Dermis microvascular lymphatic vessel endothelial cell (primary cell): ENCODE measurements around the gene DUSP5. TPM values are rescaled to one million over a fixed set of nuclear protein-coding genes. Genes with fewer than 3 reads are reported as not detected.

ENCODE experiments used
- DNase-seq, 2 donors: peaks; one replicate each; pipeline versions ENCODE4 v3.0.0 to v3.0.0-alpha.2; 2010; ENCODE audit warnings: low read depth in 2 of 2
- total RNA-seq: library from RNA; depleted of rRNA; stranded (reverse); fragments of >200 nt; gene quantifications from 2 replicates; pipeline ENCODE4 v1.2.1, GENCODE V29; 2014

DUSP5 gene
- total RNA-seq, 1 donor from 2014 or later: 34.1 TPM

DNA sequence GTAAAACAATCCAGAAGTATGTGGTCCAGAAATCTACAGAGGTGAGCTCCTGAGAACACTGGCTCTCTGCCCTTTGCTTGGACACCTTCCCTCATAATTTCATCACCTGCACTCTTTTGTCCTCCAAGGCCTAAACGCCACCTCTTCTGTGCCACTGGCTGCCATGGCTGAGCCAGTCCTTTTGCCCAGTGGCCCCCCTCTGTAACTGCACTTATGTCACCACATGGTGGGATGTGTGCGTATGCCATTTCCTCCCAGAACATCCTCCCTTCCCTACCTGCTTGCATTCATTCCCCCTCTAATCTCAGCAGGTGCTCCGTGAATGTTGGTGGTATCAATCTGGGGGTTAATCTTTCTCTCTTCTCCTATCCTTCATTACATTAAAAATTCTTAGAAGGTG lies 17.3 kb upstream of the DUSP5 start:
- DNase-seq: no peak

DNA sequence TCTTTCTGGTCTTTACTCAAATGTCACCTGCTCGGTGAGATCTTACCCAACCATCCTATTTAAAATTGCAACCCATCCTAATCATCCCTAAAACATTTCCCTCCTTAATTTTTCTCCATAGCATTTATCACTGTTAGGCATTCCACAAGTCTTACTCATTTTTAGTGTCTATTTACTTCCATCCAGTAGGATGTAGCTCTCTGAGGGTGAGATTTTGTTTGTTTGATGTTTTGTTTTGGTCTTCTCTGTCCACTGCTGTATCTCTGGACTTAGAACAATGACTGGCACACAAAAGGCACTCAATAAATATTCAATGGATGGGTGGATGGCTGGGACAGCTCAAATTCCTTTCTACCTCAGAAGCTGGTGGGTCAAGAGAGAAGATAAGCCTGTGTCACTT lies 15.8 kb upstream of the DUSP5 start:
- no peak for DNase-seq

DNA sequence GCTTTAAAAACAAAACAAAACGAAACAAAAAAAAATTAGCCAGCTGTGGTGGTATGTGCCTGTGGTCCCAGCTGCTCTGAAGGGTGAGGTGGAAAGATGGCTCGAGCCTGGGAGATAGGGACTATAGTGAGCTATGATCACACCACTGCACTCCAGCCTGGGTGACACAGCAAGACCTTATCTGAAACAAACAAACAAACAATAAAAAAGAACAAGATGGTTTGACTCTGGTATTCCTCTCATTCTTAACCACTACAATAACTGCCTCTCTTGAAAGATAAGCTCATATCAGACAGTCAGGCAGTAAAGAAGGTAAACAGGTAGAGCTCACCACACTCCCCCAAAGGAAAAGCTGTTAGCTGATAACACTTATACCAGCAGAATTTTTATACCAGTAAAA lies 14.1 kb upstream of the DUSP5 start:
- no peak for DNase-seq

DNA sequence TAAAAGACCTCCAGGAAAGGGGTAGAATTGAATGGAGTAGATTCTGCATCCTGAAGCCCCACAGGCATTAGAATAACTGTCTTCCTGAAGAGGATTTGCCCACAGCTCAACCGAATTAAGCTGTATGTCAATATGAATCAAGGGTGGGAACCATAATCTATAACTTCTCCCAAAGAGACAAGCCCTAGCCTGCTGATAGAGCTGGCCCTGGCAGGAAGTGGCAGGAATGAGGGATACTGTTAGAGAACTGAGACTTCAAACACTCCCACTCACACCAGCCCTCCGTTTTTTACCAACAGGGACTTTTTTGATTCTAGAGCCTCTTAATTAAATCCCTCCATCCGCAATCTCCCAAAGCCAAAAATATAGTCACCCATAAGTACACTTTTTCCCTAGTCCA lies 12.2 kb upstream of the DUSP5 start:
- no peak for DNase-seq

DNA sequence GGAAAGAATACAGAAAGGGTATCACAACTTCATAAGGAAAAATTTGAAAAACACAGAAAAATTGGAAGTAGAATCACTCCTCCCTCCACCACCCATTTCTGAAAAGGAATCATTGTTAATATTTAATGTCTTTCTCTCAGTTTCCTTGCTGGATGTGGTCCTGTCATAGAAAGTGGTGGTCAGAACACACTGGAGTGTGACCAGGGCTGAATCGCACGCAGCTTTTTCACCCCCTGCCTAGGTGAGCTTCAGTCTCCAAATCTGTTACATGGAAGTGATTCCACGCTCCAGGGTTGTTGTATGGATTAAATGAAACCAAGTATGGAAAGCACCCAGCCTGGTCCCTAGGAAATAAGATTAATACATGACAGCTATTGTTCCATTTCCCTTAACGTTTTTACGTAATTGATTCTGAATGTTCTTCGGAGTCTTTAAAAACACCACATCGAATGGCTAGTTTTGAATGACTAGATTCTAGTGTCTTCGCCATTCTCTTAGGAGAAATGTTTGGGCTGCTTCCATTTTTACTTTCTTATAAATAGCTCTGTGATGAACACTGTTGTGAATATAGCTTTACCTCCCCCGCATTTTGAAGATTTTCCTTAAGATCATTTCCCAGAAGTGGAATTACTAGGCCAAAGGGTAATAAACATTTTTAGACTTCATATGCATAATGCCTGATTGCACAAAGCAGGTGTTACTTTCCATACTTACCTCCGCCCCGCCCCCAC lies 10.9 kb upstream of the DUSP5 start:
- DNase-seq: no peak

DNA sequence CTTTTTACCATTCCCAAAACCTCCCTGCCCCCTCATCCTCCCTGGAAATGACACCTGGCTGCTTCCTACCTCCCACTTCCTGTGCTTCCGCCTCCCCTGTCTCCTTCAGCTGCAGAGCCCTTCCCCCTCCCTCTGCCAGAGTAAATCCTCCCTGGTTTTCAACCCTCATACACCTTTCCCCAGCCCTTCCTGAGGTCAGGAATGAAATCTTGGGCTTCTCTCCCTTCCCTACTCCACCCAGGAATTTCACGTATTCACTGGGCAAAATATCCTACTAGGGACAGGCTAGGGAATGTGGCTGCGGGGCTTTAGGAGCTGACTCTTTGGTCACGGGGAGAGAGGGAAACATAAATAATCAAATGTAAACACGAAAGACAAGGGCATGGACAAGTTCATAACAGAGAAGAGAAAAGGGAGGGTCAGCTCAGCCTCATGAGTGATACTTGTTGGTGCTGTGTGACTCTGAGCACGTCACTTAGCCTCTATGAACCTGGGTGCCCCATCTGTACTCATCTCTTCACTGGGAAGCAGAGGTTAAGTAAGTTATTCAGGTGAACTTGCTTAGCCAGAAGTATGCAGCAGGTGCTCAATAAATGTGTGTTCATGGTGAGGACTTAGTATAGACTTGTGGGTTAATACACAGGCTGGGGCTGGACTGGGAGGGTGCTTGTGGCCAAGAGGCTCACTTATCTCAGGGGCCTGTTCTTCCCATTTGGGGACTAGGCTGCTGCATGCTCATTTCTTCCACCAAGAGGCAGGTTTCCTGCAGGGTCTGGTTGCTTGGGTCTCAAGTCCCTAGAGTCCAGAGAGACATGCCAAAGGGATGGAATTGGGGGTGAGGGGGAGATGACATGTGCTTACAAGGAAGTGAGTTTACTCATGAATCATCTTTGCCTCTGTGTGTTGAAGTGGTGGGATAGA lies 10.0 kb upstream of the DUSP5 start:
- DNase-seq: peak in 1 of 2 donors; percentile 55

DNA sequence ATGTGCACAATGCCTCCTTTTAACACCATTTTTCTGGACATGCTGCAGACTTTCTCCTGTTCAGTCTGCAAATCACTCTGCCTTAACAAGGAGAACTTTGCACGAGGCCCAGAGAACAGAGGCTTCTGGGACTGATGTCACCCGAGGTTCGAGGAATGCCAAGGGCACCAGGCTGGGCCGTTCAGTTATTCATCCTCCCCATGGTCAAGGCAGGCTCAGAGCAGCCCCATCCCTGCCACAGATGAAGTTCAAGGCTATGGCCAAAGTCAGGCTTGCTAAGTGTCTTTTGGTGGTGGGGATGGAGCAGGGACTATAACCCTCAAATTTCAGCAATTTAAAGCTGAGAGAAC lies 9.4 kb upstream of the DUSP5 start:
- no peak for DNase-seq

DNA sequence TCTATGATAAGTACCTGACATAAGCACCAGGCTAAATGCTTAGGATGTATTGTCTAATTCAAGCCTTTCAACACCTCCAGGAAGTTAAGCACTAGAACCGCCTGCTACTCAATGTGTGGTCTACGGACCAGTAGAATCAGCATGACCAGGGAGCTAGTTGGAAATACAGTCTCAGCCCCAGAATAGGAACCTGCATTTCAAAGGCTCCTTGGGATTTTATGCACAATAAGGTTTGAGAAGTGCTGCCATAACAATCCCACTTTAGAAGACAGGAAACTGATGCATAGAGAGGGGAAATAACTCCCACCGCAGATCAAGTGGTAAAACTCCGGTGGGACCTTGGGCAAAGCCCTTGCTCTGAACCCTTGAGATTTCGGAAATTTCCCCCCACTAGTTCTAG lies 8.8 kb upstream of the DUSP5 start:
- DNase-seq: no peak

DNA sequence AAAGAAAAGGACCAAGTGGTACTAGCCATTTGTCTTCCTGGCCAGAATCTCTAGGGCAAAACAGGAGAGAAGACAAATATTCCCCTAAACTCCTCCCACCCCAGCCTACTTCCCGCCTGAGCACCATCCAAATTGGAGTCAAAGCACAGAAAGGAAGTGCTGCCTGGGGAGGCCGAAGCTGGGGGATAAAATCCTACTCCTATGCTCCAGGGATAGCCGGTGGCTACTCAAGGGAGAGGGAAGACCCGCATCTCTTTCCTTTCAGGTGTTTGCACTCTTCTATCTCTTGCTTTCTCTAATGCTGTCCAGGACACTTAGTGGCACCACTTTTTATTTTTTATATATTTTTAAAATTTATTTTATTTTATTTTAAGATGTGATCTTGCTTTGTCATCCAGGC lies 7.1 kb upstream of the DUSP5 start:
- DNase-seq: no peak

DNA sequence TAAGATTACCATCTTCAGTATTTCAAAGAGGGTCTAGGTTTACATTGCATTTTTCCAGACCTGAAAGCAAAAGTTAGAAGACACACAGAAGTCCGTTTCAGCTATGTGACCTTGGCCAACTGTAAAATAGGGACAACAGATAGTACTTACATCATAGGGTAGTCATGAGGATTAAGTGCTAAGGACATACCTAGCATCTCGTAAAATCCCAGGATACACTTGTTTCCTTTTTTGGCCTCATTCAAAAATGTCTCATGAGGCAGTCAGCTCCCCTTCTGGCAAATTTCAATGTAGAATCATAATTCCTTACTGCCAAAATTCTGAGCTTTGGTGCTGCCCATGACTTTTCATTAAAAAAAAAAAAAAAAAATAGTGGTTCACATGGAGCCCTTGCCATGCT lies 6.4 kb upstream of the DUSP5 start:
- DNase-seq: no peak

DNA sequence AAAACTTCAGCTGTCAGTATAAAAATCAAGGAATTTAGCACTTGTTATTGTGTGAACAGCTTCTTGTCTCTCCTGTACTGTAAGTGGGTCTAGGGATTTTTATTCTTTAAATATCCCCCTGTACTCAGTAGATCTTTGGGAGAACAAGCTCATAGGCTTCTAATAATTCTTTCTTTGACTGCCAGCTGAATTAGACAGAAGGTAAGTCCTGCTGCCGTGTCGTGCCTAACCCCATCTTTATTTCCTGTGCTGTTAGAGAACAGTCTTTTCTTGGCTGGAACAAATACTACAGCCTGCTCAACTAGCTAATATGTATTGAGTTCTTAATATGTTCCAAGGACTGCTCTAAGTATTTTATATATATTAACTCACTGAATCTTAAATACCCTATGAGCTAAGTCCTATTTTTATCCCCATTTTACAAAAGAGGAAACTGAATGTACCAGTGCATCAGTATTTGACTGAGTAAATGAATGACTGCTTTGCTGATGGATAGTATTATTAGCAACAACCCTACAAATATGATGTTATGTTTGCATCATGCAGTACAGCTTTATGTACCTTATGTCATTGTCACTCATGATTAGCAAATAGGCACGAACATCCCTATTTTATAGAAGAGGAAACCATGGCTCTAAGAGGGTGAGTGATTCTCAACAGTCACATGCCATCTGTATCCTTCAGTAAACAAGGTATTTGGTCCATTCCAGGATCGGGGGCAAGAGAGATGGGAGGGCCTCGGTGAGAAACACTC lies 5.5 kb upstream of the DUSP5 start:
- no peak for DNase-seq

DNA sequence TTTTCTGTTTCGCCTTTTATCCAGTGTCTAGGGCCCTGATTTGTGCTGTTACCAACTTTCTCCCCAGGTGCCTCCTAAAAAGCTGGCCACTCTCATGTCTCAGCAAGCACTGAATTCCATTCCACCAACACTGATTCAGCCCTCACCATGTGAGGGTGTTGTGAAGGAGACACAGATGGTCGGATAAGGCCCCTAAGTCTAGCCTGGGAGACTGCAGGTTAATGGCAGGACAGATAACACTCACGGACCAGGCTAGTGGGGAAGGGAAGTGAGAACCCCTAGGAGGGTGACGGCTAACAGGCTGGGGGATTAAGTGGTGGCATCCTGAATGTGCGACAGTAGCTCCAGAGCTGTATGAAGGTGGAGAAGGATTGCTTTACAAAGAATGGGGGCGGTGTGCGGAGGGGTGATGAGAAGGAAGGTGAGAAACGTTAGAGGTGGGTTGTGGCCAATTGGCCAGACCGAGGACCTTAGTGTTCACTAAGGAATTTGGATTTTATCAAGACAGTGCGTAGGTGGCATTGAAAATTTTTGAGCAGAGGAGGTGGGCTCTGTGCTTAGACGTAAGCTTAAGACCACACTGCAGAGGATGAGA lies 3.8 kb upstream of the DUSP5 start:
- DNase-seq: no peak

DNA sequence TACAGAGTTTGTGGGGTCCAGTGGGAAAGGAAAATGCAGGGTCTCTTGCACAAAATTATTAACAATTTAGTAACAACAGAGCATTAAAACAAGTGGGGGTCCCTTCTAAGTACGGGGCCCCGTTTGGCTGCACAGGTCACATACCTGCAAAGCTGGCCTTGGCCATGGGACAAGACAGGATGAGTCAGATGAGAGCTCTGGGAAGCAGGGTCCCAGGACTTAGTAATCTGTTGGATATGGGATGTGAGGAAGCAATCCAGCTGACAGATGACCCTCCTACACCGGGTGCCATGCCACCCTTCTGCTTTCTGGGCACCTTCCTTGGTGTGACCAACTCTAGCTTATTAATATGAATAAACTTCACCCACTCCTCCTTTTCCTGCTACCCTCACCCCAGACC lies 3.2 kb upstream of the DUSP5 start:
- no peak for DNase-seq

DNA sequence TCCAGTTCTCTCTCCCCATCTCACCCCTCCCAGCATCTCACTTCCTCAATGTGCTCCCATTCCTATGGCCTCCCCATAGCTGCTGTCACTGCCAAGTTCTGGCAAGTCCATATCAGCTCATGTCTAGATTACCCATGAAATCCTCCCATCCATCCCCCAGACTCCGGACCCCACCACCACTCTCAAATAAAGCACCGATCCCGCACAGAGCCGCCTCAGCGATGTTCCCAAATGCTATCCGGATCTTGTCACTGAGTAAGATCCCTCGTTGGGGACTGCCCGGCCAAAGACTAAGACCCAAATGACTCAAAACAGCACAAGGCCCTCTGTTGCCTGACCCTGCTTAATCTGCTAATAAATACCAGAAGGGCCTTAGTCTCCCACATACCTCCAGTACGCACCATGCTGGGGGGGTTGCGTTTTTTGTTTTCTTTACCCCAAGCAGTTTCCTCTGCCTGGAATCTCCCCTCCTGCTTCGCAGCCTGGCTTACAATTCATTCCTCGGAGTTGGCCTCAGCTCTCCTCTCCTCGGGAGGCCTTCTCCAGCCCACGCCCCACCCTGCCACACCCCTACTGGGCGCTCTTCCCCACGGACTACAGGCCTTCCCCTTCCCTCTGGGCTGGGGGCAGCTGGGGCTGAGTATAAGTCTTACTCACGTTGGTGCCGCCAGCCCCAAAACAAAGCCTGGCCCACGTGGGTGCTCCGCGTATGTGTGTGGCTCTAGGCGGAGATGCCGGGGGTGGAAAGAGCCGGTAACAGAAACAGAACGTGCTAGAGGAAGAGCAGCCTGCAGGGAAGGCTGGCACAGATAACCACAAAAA lies 1.8 kb upstream of the DUSP5 start:
- peak; percentile 67 to 80 for DNase-seq

DNA sequence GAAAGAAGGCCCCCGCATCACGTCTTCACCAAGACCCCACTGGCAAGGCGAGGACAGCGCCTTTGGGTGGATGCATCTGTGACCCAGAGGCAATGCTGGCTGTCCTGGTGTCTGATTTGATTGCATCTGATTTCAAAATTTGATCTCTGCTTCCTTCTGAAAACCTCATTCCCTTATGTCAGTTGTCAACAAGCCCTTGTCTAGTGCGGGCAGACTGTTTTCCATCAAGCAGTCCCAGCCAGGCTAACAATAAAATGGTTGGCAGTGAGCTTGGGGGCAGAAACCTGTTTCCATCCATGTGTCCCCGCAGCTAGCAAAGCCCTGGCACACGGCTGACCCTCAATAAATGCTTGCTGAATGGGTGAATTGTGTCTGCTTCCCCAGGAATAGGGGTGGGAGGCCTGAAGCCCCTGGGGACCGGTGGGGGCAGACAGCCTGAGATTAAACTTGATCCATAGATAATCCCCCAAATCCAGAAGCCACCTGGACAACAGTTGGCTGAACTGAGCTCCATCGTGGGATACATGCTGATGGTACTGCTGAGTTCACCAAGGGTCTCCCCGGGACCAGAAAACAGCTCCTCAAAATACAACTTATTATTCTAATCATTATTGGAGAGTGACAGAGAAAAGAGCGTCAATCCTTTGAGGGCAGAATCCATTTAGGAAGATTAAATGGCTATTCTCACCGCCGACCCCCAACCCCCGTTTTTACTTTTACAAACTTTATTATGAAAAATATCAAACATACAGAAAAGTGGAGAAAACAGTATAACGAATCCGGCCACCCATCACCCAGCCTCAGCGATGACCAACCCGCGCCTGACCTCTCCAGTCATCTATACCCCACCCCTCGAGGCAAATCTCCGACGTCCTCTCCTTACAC lies 912 bp upstream of the DUSP5 start:
- DNase-seq: peak in 1 of 2 donors; percentile 53

DNA sequence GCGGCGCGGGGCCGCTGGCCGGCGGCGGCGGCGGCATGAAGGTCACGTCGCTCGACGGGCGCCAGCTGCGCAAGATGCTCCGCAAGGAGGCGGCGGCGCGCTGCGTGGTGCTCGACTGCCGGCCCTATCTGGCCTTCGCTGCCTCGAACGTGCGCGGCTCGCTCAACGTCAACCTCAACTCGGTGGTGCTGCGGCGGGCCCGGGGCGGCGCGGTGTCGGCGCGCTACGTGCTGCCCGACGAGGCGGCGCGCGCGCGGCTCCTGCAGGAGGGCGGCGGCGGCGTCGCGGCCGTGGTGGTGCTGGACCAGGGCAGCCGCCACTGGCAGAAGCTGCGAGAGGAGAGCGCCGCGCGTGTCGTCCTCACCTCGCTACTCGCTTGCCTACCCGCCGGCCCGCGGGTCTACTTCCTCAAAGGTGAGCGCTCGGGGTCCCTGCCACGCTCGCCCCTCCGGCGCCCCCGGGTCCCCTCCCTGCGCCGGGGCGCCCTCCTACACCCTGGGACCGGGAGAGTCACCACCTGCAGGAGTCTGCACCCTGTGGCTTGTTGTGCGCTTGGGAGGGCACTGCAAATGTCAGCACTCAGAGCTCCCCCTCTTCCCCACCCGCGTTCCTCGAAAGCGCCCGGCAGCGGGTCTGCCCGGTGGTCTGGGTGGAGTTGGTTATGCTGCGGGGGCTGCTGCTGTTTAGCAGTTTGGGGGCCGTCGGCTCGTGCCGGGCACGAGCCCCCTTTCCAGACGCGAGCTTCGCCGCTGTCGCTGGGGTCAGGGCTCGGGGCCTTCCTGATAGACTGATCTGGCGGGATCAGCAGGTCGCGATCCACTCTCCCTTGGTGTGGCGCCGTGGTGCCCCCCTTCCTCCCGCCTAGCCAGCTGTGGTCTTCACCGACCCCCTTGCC lies 627 bp downstream of the DUSP5 start:
- DNase-seq: peak in 1 of 2 donors; percentile 69

DNA sequence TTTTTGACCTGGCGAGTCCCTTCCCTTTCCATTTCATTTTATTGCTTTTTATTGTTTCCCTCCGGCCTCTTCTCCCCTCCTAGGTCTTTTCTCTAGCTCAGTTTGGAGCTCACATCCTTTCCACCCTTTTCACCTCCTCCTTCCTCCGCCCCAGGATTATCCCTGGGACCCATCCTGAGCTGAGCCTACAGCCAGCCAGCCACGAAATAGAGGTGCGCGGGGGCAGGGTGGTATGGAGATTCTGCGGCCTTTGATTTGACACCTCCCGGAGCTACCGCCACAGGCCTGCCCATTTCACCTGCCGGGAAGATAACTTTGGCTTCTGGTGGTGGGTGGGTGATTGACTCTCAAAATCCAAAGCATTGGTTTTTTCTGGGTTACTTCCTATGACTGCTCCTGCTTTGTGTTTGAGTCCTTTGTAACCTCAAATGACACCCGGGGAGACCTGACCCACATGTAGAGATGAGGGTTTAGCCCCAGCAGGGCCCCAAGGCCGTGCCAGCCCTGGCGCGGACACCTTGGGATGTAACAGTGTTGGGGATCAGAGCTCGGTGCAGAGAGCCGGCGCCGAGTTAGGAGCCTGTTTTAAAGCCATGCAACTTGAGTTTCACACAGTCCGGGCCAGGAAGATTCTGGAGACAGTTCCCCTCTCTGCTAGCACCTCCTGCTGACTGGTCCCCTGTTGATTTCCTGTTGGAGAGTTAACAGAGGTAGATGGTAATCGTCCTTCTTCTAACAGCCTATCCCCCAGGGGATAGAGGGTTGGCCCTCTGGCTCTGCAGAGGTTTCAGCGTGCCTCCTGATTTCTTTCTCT lies 1.5 kb downstream of the DUSP5 start:
- DNase-seq: peak in 1 of 2 donors; percentile 69
